ENCODE measurements around the gene KREMEN1.

KREMEN1 gene

GRCh38 chr22:29206372-29207242 lies 133.8 kb downstream of the KREMEN1 start:
- no peak for DNase-seq (ENCODE audit: low read depth)

GRCh38 chr22:29207243-29207550 lies 134.4 kb downstream of the KREMEN1 start:
- no peak for DNase-seq (ENCODE audit: low read depth)

- DNase-seq (ENCODE audit: low read depth), result no peak
Observed at GRCh38 chr22:29207562-29208501, 135.0 kb downstream of the KREMEN1 start.

DNA sequence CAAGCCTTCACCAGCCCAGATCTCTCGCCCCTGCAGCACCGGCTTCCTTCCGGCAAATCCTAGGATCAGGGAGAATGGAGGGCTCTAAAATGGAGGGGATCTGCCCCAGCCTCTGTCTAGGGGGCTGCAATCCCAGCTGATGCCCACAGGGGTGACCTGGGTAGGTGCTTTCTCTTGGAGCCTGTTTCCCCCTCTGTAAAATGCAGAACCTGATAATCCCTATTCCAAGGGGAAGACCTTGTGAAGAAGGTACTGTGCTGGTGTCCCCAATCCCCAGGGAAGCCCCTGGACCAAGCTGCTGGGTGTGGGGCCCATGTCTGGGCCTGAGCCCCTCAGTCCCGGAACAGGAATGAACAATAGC lies 135.6 kb downstream of the KREMEN1 start:
- no peak for DNase-seq (ENCODE audit: low read depth)

- DNase-seq (ENCODE audit: low read depth), result no peak
Observed at GRCh38 chr22:29208879-29209623, 136.2 kb downstream of the KREMEN1 start.

- no peak for DNase-seq (ENCODE audit: low read depth)
Observed at GRCh38 chr22:29209624-29209929, 136.7 kb downstream of the KREMEN1 start.

DNA sequence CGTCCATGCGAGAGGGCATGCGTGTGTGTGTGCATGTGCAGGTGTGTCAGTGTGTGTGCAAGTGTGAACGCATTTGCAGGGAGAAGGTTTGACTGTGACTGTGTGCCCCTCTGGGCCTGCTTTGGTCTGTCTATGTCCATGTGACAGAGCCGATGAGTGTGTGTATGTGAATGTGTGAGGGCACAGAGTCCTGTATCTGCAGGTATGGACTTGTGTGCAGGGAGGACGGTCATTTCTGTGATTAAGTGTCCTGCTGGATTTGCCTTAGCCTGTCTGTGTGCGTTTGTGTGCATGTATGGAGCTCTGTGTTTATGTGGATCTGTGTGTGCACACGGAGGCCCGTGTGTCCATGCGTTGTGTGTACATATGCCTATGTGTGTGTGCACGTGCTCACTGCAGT lies 138.2 kb downstream of the KREMEN1 start:
- no peak for DNase-seq (ENCODE audit: low read depth)

GRCh38 chr22:29211466-29211865 lies 138.6 kb downstream of the KREMEN1 start:
- DNase-seq (ENCODE audit: low read depth), result no peak

- DNase-seq (ENCODE audit: low read depth), result no peak
Observed at GRCh38 chr22:29212743-29213142, 139.9 kb downstream of the KREMEN1 start.

- no peak for DNase-seq (ENCODE audit: low read depth)
Observed at GRCh38 chr22:29213493-29213892, 140.7 kb downstream of the KREMEN1 start.

GRCh38 chr22:29214232-29214631 lies 141.4 kb downstream of the KREMEN1 start:
- DNase-seq (ENCODE audit: low read depth), result no peak

GRCh38 chr22:29215012-29215860 lies 142.4 kb downstream of the KREMEN1 start:
- no peak for DNase-seq (ENCODE audit: low read depth)

- DNase-seq (ENCODE audit: low read depth), result no peak
Observed at GRCh38 chr22:29216011-29216872, 143.4 kb downstream of the KREMEN1 start.

GRCh38 chr22:29216873-29217666 lies 144.2 kb downstream of the KREMEN1 start:
- DNase-seq (ENCODE audit: low read depth), result no peak
